Esophagus muscularis mucosa (tissue), 4 donors: ENCODE measurements around the gene KCNA10.

ENCODE experiments used
- EP300 ChIP-seq: sonication (generic); formaldehyde crosslinking; IDR thresholded peaks from one replicate; pipeline ENCODE4 v1.6.1; 2017; ENCODE audit warnings: antibody characterized with exemption
- POLR2A ChIP-seq: fragments of 450-650 bp; IDR thresholded peaks from one replicate; pipeline ENCODE4 v1.6.1; 2017; ENCODE audit warnings: antibody characterized with exemption, moderate library complexity, mild to moderate bottlenecking, low read depth
- POLR2AphosphoS5 ChIP-seq, 2 donors: sonication (generic); formaldehyde crosslinking; IDR thresholded peaks; one replicate each; pipeline ENCODE4 v1.6.1; 2017; ENCODE audit warnings: antibody characterized with exemption in 2 of 2
- TF ChIP-seq, protein P1 (sequence below), 3 experiments: fragments of 200-600 bp in 2 of 3; fragments of 450-650 bp in 1 of 3; sonication (generic) in 2 of 3; IDR thresholded peaks; one replicate each; pipeline ENCODE4 v1.5.1; 2017 to 2019; ENCODE audit warnings: antibody characterized with exemption in 3 of 3, mild to moderate bottlenecking in 2 of 3, moderate library complexity in 1 of 3

DNA sequence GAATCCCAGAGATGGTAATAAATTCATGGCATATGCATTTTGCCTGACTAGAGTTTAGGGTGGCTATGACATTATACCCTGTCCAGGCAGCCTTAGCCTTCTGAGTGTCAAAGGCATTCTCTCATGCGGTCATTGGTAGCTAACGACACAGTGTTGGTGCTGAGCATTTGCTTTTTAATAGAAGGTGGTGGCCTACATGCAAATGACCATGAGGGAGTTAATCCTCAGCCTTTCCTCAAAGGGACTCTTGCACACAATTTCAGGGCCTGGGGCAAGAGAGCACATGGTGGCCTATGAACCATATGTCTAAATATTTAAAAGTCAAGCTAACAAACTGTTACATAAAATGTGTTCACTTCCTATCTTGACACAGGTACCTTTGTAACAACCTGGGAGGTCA, 30.9 kb upstream of the KCNA10 start:
- TF ChIP-seq, protein P1, sequence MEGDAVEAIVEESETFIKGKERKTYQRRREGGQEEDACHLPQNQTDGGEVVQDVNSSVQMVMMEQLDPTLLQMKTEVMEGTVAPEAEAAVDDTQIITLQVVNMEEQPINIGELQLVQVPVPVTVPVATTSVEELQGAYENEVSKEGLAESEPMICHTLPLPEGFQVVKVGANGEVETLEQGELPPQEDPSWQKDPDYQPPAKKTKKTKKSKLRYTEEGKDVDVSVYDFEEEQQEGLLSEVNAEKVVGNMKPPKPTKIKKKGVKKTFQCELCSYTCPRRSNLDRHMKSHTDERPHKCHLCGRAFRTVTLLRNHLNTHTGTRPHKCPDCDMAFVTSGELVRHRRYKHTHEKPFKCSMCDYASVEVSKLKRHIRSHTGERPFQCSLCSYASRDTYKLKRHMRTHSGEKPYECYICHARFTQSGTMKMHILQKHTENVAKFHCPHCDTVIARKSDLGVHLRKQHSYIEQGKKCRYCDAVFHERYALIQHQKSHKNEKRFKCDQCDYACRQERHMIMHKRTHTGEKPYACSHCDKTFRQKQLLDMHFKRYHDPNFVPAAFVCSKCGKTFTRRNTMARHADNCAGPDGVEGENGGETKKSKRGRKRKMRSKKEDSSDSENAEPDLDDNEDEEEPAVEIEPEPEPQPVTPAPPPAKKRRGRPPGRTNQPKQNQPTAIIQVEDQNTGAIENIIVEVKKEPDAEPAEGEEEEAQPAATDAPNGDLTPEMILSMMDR (IDR thresholded peaks at IDR 0.05), result no peak
- TF ChIP-seq POLR2AphosphoS5 (IDR thresholded peaks at IDR 0.05), result no peak
- TF ChIP-seq POLR2A, result no peak
- TF ChIP-seq EP300, result no peak
